BE2C (cell line): ENCODE data around the gene CX3CL1.

ENCODE experiments used
- DNase-seq: peaks from one replicate; pipeline ENCODE4 v3.0.0-alpha.2; 2020
- H3K27me3 ChIP-seq: fragments of 250-450 bp; sonication (Bioruptor Pico); 2 replicates; pipeline ENCODE4 v1.5.1; 2020; ENCODE audit warnings: mild to moderate bottlenecking
- H3K36me3 ChIP-seq: fragments of 250-450 bp; sonication (Bioruptor Pico); 2 replicates; pipeline ENCODE4 v1.5.1; 2020; ENCODE audit warnings: mild to moderate bottlenecking
- H3K4me1 ChIP-seq: fragments of 250-450 bp; sonication (Bioruptor Pico); 2 replicates; pipeline ENCODE4 v1.5.1; 2020
- H3K4me3 ChIP-seq: 2 replicates; pipeline ENCODE4 v1.5.1; 2011; ENCODE audit warnings: low read depth, low read length
- H3K9me3 ChIP-seq: fragments of 250-450 bp; sonication (Bioruptor Pico); 2 replicates; pipeline ENCODE4 v1.5.1; 2020
- CTCF ChIP-seq: IDR thresholded peaks from 2 replicates; pipeline ENCODE4 v1.5.1; 2012; ENCODE audit warnings: mild to moderate bottlenecking, low read depth, low read length

CX3CL1 gene

GRCh38 chr16:57355898-57356414 lies 16.3 kb upstream of the CX3CL1 start:
- TF ChIP-seq CTCF, result no peak
- Histone ChIP-seq H3K4me3 (no peak overlapping the region), H3K36me3 (no peaks in the 10 kb centered on the region), H3K9me3 (no peaks in the 10 kb centered on the region), H3K27me3 (no peaks in the 10 kb centered on the region; the same call in 1 of the 2 replicates), H3K4me1 (no peaks in the 10 kb centered on the region)
- no peak for DNase-seq

- TF ChIP-seq CTCF, result no peak
- DNase-seq, result no peak
- H3K27me3 ChIP-seq, result no peaks in the 10 kb centered on the region; the same call in 1 of the 2 replicates
- no peaks in the 10 kb centered on the region for H3K4me1 ChIP-seq
- no peak overlapping the region for H3K4me3 ChIP-seq
- no peaks in the 10 kb centered on the region for H3K36me3 ChIP-seq
- H3K9me3 ChIP-seq, result no peaks in the 10 kb centered on the region
Observed at GRCh38 chr16:57356547-57356946, 15.7 kb upstream of the CX3CL1 start.

DNA sequence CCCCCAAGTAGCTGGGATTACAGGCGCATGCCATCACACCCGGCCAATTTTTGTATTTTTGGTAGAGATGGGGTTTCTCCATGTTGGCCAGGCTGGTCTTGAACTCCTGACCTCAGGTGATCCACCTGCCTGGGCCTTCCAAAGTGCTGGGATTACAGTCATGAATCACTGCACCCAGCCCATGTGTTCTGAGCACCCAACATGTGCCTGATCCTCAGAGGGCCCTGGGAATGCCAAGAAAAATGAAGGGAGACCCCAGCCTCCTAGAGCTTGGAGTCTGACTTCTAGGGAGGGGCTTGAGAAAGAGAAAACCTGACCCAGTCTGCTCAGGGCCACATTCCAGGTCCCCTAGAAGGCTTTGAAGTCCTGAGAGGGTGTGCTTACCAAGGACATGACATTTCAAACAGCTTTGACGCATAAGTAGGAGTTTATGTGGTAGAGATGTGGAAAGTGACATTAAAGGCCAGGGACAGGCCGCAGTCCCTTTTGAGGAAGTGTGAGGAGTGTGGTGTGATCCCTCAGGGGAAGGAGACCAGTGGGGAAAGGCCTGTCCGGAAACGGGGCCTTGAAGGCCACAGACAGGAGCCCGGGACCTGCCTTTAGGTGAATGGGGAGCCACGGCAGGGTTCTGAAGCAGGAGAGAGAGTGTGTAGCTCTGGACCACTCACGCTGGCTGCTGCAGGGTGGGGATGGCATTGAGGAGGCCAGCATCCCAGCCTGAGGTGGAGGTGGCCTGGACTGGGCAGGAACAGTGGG lies 14.8 kb upstream of the CX3CL1 start:
- Histone ChIP-seq H3K36me3 (no peaks in the 10 kb centered on the region), H3K27me3 (no peaks in the 10 kb centered on the region), H3K9me3 (no peaks in the 10 kb centered on the region), H3K4me1 (no peaks in the 10 kb centered on the region), H3K4me3 (no peak overlapping the region)
- TF ChIP-seq CTCF, result no peak
- no peak for DNase-seq

DNA sequence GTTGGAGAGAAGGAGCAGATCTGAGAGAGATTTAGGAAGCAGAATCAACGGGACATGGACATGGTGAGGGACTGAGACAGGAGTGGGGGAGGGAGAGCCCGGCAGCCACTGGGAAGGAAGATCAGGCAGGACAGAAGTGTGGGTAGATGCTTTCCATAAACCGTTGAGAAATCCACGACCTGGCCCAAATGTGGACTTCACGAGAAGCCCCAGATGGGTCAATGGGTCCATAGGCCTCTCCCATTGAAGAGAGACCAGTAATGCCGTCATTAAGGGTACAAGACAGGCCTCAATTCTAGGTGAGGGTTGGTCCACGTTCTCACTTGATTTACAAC lies 14.2 kb upstream of the CX3CL1 start:
- H3K27me3 ChIP-seq, result no peaks in the 10 kb centered on the region
- no peak for TF ChIP-seq CTCF
- H3K36me3 ChIP-seq, result no peaks in the 10 kb centered on the region
- DNase-seq, result no peak
- H3K9me3 ChIP-seq, result no peaks in the 10 kb centered on the region
- H3K4me1 ChIP-seq, result no peaks in the 10 kb centered on the region
- H3K4me3 ChIP-seq, result no peak overlapping the region

GRCh38 chr16:57358527-57359095 lies 13.7 kb upstream of the CX3CL1 start, which contains the start of gene CCL22:
Gene CCL22, plus strand, starts transcription at chr16:57358783. Its CDS starts 34 bp downstream, at chr16:57358817.
- H3K4me1 ChIP-seq, result no peaks in the 10 kb centered on the region
- no peaks in the 10 kb centered on the region for H3K27me3 ChIP-seq
- no peak for DNase-seq

More at GRCh38 chr16:57358527-57359095, 13.7 kb upstream of the CX3CL1 start, which contains the start of gene CCL22:
- no peak for TF ChIP-seq CTCF
- H3K4me3 ChIP-seq, result no peak within 1 kb of the TSS
- no peaks in the 10 kb centered on the region for H3K9me3 ChIP-seq
- no peaks in the 10 kb centered on the region for H3K36me3 ChIP-seq
